Loucy (cell line): ENCODE data around the gene PROSER2.

Experiments
- EZH2phosphoT487 ChIP-seq: fragments of 200-600 bp; IDR thresholded peaks from 2 replicates; pipeline ENCODE4 v1.6.1; 2018; ENCODE audit warnings: antibody characterized with exemption, mild to moderate bottlenecking, moderate library complexity, borderline replicate concordance
- TF ChIP-seq, protein P1 (sequence below): fragments of 200-600 bp; sonication (generic); conservative IDR thresholded peaks from 2 replicates; pipeline ENCODE4 v1.5.1; 2014; ENCODE audit warnings: mild to moderate bottlenecking, antibody characterized with exemption, low read length

DNA sequence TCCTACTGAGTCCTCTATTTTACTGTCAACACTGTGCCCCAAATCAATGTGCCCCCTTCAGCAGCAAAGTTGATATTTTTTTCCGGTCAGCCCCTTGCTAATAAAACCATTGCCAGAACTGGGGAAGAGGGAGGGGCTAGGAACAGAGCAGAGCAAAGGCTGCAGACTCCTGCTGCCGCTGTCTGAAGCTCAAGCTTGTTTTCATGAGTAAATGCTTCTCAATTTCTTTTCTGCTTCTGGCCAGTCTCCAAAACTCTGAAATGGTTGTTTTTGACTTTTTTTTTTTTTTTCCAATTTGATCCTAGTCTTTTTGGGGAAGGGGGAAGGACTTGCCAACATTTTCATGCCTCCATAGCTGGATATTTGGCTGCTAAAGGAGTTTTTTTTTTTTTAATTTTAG is 26.7 kb upstream of the PROSER2 start:
- TF ChIP-seq, protein P1, sequence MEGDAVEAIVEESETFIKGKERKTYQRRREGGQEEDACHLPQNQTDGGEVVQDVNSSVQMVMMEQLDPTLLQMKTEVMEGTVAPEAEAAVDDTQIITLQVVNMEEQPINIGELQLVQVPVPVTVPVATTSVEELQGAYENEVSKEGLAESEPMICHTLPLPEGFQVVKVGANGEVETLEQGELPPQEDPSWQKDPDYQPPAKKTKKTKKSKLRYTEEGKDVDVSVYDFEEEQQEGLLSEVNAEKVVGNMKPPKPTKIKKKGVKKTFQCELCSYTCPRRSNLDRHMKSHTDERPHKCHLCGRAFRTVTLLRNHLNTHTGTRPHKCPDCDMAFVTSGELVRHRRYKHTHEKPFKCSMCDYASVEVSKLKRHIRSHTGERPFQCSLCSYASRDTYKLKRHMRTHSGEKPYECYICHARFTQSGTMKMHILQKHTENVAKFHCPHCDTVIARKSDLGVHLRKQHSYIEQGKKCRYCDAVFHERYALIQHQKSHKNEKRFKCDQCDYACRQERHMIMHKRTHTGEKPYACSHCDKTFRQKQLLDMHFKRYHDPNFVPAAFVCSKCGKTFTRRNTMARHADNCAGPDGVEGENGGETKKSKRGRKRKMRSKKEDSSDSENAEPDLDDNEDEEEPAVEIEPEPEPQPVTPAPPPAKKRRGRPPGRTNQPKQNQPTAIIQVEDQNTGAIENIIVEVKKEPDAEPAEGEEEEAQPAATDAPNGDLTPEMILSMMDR, result no peak
- no peak for TF ChIP-seq EZH2phosphoT487
